Peyer's patch (tissue), 4 donors: ENCODE measurements around the gene TIMP2. TPM values are rescaled to one million over a fixed set of nuclear protein-coding genes. Genes with fewer than 3 reads are reported as not detected.

Experiments
- DNase-seq, 3 donors: peaks; one replicate each; pipeline ENCODE4 v3.0.0-alpha.2; 2017 to 2019
- H3K27ac ChIP-seq, 4 donors: fragments of 200-600 bp; sonication (generic); one replicate each; pipeline ENCODE4 v1.5.1; 2016 to 2019
- H3K27me3 ChIP-seq, 2 donors: fragments of 200-600 bp; sonication (generic); one replicate each; pipeline ENCODE4 v1.5.1; 2019
- H3K36me3 ChIP-seq, 3 donors: fragments of 200-600 bp; sonication (generic); one replicate each; pipeline ENCODE4 v1.5.1; 2016 to 2019
- H3K4me1 ChIP-seq, 4 donors: fragments of 200-600 bp; sonication (generic); one replicate each; pipeline ENCODE4 v1.5.1; 2016 to 2019
- H3K4me3 ChIP-seq, 4 donors: fragments of 200-600 bp; sonication (generic); 1 replicate in 3 of 4; 2 replicates in 1 of 4; pipeline ENCODE4 v1.5.1; 2016 to 2019; ENCODE audit warnings: mild to moderate bottlenecking in 1 of 4
- H3K9me3 ChIP-seq, 4 donors: fragments of 200-600 bp; sonication (generic); one replicate each; pipeline ENCODE4 v1.5.1; 2016 to 2019; ENCODE audit warnings: mild to moderate bottlenecking in 1 of 4
- CTCF ChIP-seq, 6 experiments: fragments of 450-650 bp in 4 of 6; fragments of 200-600 bp in 2 of 6; sonication (generic) in 1 of 6; IDR thresholded peaks; one replicate each; pipeline ENCODE4 v1.5.1; 2017 to 2019; ENCODE audit warnings: antibody characterized with exemption in 6 of 6, mild to moderate bottlenecking in 3 of 6, moderate library complexity in 1 of 6
- POLR2A ChIP-seq, 2 donors: fragments of 450-650 bp; IDR thresholded peaks; one replicate each; pipeline ENCODE4 v1.5.1; 2017; ENCODE audit warnings: antibody characterized with exemption in 2 of 2, mild to moderate bottlenecking in 2 of 2, moderate library complexity in 2 of 2
- total RNA-seq, 4 donors: library from RNA; depleted of rRNA; stranded (reverse); fragments of >200 nt; gene quantifications; one replicate each; pipeline ENCODE4 v1.1.0, GENCODE V29; 2016

TIMP2 gene
- total RNA-seq, 4 donors from 2014 or later: 27.2 to 73.2 (median 45.0) TPM

DNA sequence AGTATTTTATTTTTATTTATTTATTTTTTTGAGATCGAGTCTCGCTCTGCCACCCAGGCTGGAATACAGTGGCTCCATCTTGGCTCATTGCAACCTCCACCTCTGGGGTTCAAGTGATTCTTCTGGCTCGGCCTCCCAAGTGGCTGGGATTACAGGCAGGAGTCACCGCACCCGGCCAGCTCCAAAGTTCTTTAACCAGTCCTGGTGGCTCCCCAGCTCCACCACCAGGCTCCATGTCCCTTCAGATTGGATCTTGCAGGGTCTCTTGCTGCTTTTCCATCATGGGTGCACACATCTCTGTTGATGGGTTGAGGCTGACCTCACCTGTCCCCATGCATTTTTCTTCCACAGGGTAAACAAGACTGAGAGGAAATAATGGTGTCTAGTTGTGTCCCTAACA lies 76.2 kb downstream of the TIMP2 start:
- no peak for DNase-seq
- Histone ChIP-seq H3K9me3 (no peaks in the 10 kb centered on the region), H3K27ac (no peak overlapping the region), H3K36me3 (no peaks in the 10 kb centered on the region), H3K4me3 (no peak overlapping the region), H3K27me3 (no peaks in the 10 kb centered on the region), H3K4me1 (peaks cover 0 to 6% (median 0%) of the 10 kb centered on the region in 4 donors)
- no peak for TF ChIP-seq CTCF (IDR thresholded peaks at IDR 0.05)
- no peak for TF ChIP-seq POLR2A (IDR thresholded peaks at IDR 0.05)

DNA sequence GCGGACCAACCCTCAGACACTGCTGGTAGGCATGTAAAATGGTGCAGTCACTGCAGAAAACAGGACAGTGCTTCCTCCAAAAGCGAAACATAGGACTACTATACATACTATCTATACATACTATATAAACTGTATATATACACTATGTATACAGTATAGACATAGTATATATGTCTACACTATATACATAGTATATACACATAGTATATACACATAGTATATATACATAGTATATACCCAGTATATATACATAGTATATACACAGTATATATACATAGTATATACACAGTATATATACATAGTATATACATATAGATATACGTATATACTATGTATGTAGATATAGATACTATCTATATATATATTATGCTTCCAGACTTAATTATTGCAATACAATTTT lies 78.1 kb downstream of the TIMP2 start:
- no peak overlapping the region for H3K27ac ChIP-seq
- DNase-seq: no peak
- H3K9me3 ChIP-seq: no peaks in the 10 kb centered on the region
- no peaks in the 10 kb centered on the region for H3K36me3 ChIP-seq
- H3K27me3 ChIP-seq: no peaks in the 10 kb centered on the region
- peaks cover 0 to 3% (median 0%) of the 10 kb centered on the region in 4 donors for H3K4me1 ChIP-seq
- TF ChIP-seq CTCF (IDR thresholded peaks at IDR 0.05) (no peak), POLR2A (IDR thresholded peaks at IDR 0.05) (no peak)
- no peak overlapping the region for H3K4me3 ChIP-seq

DNA sequence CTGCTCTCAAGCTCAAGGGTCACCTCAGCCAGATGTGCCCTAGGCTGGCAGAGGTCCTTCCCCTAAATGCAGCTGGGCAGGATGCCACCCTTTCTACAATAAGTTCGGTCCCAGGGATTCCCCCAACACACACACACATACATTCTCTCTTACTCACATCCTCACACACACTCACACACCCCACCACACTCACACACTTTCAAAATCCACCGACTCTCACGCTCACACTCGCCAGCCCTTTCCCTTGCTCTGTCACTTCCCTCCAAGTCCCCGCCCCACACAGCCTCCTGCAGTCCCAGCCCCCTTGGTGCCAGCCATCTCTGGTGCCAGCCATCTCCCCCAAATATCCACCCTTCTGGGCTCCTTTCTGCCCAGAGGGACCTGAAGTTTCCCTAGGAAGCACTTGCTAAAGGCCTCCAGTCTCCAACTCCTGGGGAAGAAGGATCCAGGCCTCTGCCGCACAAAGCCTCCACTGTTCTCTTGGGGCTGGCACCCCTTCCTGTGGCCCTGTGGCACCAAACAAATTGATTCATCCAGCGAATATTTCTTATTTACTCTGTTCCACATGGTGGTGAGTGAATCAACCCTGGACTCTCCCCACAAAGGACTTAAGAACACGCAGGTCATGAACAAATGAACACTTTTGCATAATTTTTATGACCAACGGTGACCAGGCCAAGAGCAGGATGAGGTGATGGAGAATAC lies 80.7 kb downstream of the TIMP2 start:
- Histone ChIP-seq H3K4me3 (no peak overlapping the region), H3K36me3 (no peaks in the 10 kb centered on the region), H3K4me1 (peaks cover 0 to 10% (median 0%) of the 10 kb centered on the region in 4 donors), H3K27ac (no peak overlapping the region), H3K27me3 (no peaks in the 10 kb centered on the region), H3K9me3 (no peaks in the 10 kb centered on the region)
- DNase-seq: no peak
- TF ChIP-seq POLR2A (IDR thresholded peaks at IDR 0.05) (no peak), CTCF (IDR thresholded peaks at IDR 0.05) (no peak)

DNA sequence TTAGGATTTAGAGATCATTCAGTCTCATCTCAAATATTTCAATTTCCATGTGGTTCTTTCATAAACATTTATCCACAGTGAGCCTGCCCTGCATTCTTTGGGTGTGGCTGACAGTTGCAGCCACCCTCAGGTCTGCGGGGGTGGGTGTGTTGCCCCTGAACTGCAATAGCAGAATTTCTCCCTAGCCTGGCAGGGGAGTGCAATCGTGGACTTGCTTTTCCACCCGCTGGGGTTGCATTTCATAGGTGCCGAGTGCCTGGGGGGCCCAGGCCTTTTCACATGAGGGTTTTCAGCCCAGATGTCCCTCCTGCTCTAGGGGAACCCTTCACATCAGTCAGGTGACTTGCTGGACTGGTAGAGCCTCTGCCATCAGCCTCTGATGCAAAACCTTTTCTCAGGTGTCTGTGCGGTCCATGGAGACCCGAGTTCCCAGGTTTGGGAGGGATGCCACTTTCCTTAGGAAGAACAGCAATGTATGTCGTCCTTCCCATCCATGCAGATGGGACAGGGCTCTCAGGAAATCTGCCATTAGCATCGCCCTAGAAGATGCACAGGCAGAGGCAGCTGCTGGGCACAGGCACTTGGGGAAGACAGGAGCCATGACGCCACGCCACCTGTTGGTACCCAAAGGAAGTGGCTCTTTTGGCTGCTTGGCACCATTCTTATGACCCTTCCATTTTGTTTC lies 82.2 kb downstream of the TIMP2 start:
- H3K27ac ChIP-seq: no peak overlapping the region
- no peaks in the 10 kb centered on the region for H3K27me3 ChIP-seq
- peaks cover 0 to under 1% (median 0%) of the 10 kb centered on the region in 3 donors for H3K36me3 ChIP-seq
- peak in 2 of 3 donors; percentile 50 to 76 for DNase-seq
- no peak overlapping the region for H3K4me3 ChIP-seq
- no peaks in the 10 kb centered on the region for H3K9me3 ChIP-seq
- H3K4me1 ChIP-seq: peaks cover 0 to 21% (median 2%) of the 10 kb centered on the region in 4 donors
- TF ChIP-seq CTCF (IDR thresholded peaks at IDR 0.05) (peak; percentile 48 to 62 (median 56)), POLR2A (IDR thresholded peaks at IDR 0.05) (no peak)

DNA sequence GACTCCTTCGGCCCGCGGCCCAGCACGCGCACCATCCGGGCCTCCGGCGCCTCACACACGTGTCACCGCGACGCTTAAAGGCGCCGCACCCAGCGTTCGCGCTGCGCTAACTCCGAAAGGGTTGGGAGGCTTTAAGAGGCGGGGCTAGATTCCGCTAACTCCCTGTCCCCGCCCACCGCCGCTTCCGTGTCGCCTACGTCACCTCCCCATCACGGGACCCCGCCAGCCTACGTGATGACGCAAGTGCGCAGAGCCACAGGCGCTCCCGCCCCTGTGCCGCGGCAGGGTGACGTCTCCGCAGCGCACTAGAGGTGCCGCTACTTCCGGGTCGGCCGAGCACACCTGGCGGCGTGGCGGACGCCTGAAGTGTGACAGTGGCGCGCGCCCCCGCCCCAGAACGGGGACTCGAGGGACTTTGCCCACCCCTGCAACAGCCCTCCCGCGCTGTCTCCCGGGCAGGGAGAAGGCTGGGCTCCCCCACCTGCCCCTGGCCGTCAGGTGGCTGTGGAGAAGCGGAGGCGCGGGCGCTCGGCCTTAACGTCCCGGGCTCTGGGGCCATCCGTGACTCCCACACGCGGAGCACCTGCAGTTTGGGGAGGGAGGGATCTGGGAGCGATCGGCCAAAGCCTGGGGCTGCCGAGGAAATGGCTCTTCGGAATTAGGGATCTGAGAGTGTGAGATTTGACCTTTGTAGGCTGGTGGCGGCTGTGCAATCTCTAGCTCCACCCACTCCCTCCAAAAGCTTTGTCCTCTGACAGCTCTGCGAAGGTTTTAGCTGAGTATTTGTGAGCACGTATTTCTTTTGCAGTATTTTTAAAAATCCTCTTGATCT lies 84.2 kb downstream of the TIMP2 start, which contains the start of gene USP36:
TSS of gene USP36 (minus strand) at position 35 of the 832 bp plus-strand sequence. CDS start 4,451 bp downstream, outside the sequence.
- DNase-seq: peak; percentile 99 to 100 (median 100)
- peaks cover 0 to 21% (median 0%) of the 10 kb centered on the region in 3 donors for H3K36me3 ChIP-seq
- peak within 1 kb of the TSS; percentile 69 to 94 (median 89) for H3K4me3 ChIP-seq
- H3K4me1 ChIP-seq: peaks cover 0 to 21% (median 2%) of the 10 kb centered on the region in 4 donors
- no peaks in the 10 kb centered on the region for H3K27me3 ChIP-seq
- peak; percentile 97 to 98 for TF ChIP-seq POLR2A (IDR thresholded peaks at IDR 0.05)
- TF ChIP-seq CTCF (IDR thresholded peaks at IDR 0.05): peak in 3 of 6 experiments; percentile 25 to 39 (median 28)
- H3K9me3 ChIP-seq: no peaks in the 10 kb centered on the region
- H3K27ac ChIP-seq: peak within 1 kb of the TSS; percentile 92 to 100 (median 100)
